IPS-15b (cell line): ENCODE data around the gene OR4K15.
"Not testable (repeated sequence)": the region's sequence is repeated elsewhere in the genome, so short reads cannot be mapped to it uniquely, and the experiment has no call there.

Experiments
- H3K27me3 ChIP-seq: one replicate; pipeline ENCODE4 v1.6.1; 2013; ENCODE audit warnings: low read length; ENCODE audit not compliant: control insufficient read depth, insufficient read depth
- H3K36me3 ChIP-seq: one replicate; pipeline ENCODE4 v1.6.1; 2013; ENCODE audit warnings: low read length; ENCODE audit not compliant: control insufficient read depth, insufficient read depth
- H3K4me1 ChIP-seq: one replicate; pipeline ENCODE4 v1.6.1; 2013; ENCODE audit warnings: mild to moderate bottlenecking, low read length; ENCODE audit not compliant: control insufficient read depth, insufficient read depth
- H3K4me3 ChIP-seq: one replicate; pipeline ENCODE4 v1.5.1; 2013; ENCODE audit warnings: low read depth, low read length
- H3K9ac ChIP-seq: one replicate; pipeline ENCODE4 v1.6.1; 2013; ENCODE audit warnings: low read depth, mild to moderate bottlenecking, low read length
- H3K9me3 ChIP-seq: one replicate; pipeline ENCODE4 v1.6.1; 2013; ENCODE audit warnings: mild to moderate bottlenecking, low read length; ENCODE audit not compliant: control insufficient read depth, insufficient read depth

Gene OR4K15, protein sequence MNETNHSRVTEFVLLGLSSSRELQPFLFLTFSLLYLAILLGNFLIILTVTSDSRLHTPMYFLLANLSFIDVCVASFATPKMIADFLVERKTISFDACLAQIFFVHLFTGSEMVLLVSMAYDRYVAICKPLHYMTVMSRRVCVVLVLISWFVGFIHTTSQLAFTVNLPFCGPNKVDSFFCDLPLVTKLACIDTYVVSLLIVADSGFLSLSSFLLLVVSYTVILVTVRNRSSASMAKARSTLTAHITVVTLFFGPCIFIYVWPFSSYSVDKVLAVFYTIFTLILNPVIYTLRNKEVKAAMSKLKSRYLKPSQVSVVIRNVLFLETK

DNA sequence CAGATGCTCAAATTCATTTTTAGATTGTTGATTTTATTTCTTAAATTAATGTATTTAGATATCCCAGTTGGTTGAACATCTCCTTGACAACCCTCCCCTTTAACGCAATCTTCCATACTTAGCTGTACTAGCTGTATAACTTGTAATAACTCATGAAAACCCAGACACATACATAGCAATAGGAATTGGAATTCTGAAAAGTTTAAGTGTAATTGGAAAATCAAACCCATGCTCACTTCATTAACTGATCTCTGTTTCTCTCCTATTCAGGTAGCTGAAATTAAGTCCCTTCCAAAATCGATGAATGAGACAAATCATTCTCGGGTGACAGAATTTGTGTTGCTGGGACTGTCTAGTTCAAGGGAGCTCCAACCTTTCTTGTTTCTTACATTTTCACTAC lies at the start of gene OR4K15:
TSS of gene OR4K15 (plus strand) at position 301 of the 400 bp plus-strand sequence. CDS start at position 301, 0 bp downstream.
- H3K27me3 ChIP-seq: no peaks in the 10 kb centered on the region
- H3K9ac ChIP-seq: no peak within 1 kb of the TSS
- no peaks in the 10 kb centered on the region for H3K4me1 ChIP-seq
- H3K36me3 ChIP-seq: no peaks in the 10 kb centered on the region
- no peak within 1 kb of the TSS for H3K4me3 ChIP-seq
- peaks cover 7% of the 10 kb centered on the region for H3K9me3 ChIP-seq

DNA sequence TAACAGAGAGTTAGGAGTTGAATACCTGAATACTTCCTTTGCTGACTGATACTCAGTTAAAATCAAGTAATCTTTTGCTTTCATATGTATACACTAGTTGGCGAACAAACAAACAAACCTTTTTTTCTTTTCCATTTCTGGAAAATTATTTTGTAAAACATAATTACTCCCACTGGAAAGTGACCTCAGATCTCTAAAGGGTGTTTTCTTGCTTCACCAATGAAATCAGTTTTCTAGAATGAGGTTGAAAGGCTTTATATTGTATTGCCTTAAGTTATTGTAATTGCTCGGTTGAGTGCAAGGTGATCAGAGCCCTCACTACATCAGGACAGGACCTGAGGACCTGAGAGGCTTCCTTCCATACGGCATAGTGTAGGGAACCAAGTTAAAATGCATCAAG lies 44.8 kb upstream of the OR4K15 start, which contains the start of gene OR4K1:
TSS of gene OR4K1 (plus strand) at position 301 of the 400 bp plus-strand sequence. CDS start 4,750 bp downstream, outside the sequence.
- H3K27me3 ChIP-seq: no peaks in the 10 kb centered on the region
- no peaks in the 10 kb centered on the region for H3K36me3 ChIP-seq
- no peaks in the 10 kb centered on the region for H3K4me1 ChIP-seq
- no peak within 1 kb of the TSS for H3K4me3 ChIP-seq
- H3K9me3 ChIP-seq: peaks cover 36% of the 10 kb centered on the region
- H3K9ac ChIP-seq: no peak within 1 kb of the TSS

DNA sequence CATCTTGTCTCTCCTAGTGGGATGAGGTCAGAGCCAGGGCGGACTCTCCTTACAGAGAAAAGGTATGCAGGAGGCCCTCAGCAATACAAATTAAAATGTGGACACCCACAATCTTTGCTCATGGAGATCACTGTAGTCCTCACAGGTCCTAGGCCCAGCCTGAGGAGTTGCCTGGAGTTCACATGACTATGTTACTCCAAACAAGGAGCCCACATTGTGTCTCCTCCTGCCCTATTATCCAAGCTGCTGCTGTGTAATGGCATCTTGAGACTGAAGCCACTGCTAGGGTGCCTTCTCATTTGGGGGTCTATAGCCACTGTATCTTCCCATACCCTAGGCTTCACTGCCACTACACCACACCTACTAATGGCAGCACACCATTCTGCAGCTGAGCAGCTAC lies 33.7 kb upstream of the OR4K15 start:
- H3K9me3 ChIP-seq: peaks cover 20% of the 10 kb centered on the region
- no peak overlapping the region for H3K4me3 ChIP-seq
- no peaks in the 10 kb centered on the region for H3K36me3 ChIP-seq
- H3K4me1 ChIP-seq: no peaks in the 10 kb centered on the region
- no peak overlapping the region for H3K9ac ChIP-seq
- no peaks in the 10 kb centered on the region for H3K27me3 ChIP-seq

DNA sequence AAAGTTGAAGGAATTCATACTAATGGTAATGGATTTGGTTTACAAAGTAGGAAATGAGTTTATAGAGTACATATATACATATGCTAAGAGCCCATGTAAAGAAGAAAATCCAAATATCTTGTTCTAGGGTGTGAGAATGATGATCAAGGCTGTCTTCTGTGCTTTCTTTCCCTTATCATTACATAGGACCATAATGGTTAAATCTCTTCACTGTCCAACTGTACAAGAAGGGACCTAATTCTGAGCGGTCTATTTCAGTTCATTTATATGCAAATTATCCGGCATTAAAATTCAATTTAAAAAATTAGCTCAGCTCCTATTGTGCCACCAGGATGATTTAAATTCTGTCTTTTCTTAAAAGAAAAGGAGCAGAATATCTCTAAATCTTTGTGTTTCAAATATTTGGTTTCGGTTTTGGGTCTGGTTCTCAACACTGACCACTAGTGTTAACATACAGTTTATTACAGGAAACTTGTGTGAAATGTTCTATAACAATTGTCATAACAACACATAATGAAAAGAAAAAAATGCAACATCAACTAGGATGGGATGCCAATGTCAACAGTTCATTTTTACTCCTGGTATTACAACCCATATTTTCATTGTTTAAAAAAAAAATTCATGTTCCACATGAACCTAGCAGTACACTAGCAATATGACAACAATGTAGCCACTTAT lies 27.8 kb upstream of the OR4K15 start:
- H3K4me3 ChIP-seq: no peak overlapping the region
- H3K9me3 ChIP-seq: peaks cover 15% of the 10 kb centered on the region
- no peaks in the 10 kb centered on the region for H3K27me3 ChIP-seq
- no peak overlapping the region for H3K9ac ChIP-seq
- H3K4me1 ChIP-seq: no peaks in the 10 kb centered on the region
- no peaks in the 10 kb centered on the region for H3K36me3 ChIP-seq

DNA sequence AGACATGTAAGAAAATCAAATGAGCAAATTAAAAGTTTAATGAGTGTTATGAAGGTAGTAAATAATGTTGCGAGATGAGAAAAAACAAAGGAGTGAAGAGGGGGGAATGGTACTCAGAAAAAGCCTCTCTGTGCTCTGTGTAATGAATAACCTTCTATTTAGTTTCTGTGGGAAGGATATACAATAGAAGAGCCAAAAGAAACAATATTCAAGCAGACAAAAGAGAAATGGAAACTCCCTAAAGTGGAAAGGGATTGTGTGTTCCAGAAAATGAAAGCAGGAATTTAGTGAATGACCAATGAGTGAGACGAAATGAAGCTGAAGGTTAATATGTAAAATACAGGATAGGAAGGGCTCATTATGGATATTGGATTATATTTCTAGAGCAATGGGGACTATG lies 26.2 kb upstream of the OR4K15 start:
- Histone ChIP-seq H3K4me3 (no peak overlapping the region), H3K9me3 (peaks cover 13% of the 10 kb centered on the region), H3K4me1 (no peaks in the 10 kb centered on the region)

DNA sequence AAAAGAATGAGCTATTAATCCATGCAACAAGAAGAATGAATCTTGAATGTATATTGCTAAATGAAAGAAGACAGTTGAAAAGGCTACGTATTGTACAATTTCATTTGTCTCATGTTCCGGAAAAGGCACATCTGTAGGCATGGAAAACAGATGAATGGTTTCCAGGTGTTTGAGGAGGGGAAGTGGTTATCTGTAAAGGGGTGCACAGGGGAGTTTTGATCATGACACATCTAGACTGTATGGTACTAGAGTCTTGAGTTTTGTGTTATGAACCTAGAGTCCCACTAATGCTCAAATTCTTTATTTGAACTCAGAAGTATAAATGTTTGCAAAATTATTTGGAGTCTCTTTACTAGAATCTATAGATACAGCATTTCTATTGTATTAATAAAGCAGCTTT lies 5.7 kb upstream of the OR4K15 start:
- H3K9ac ChIP-seq, H3K4me1 ChIP-seq, H3K27me3 ChIP-seq, H3K4me3 ChIP-seq, H3K36me3 ChIP-seq, H3K9me3 ChIP-seq: not testable (repeated sequence)

More for the DNA sequence above, 26.2 kb upstream of the OR4K15 start:
- Histone ChIP-seq H3K36me3 (no peaks in the 10 kb centered on the region), H3K9ac (no peak overlapping the region), H3K27me3 (no peaks in the 10 kb centered on the region)

DNA sequence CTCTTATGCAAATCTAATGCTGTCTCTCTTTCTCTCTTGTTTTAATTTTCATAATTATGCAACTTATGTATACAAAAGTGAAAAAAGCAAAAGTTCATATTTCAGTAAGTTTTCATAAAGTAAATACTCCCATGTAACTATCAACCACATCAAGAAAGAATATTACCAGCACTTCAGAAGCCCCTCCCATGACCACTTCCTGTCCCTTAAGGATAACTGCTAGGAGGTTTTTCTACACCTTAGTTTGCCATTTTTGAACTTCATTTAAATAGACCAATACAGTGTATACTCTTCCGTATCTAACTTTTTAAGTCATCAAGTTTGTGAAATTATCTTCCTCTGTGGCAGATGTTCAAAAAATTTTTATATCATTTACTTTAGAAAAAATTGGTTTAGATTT lies 547 bp upstream of the OR4K15 start:
- no peak overlapping the region for H3K9ac ChIP-seq
- H3K9me3 ChIP-seq: peaks cover 7% of the 10 kb centered on the region
- no peak overlapping the region for H3K4me3 ChIP-seq

DNA sequence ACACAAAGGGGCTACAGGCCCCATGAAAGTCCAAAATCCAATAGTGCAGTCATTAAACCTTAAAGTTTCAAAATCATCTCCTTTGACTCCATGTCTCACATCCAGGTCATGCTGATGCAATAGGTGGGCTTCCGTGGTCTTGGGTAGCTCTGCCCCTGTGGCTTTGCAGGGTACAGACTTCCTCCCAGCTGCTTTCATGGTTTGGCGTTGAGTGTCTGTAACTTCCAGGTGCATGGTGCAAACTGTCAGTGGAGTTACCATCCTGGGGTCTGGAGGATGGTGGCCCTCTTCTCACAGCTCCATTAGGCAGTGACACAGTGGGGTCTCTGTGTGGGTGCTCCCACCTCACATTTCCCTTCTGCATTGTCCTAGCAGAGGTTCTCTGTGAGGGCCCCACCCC lies 18.0 kb downstream of the OR4K15 start:
- H3K9ac ChIP-seq: no peak overlapping the region
- H3K9me3 ChIP-seq: peaks cover 12% of the 10 kb centered on the region
- H3K36me3 ChIP-seq: no peaks in the 10 kb centered on the region
- H3K4me1 ChIP-seq: no peaks in the 10 kb centered on the region
- H3K27me3 ChIP-seq: no peaks in the 10 kb centered on the region
- no peak overlapping the region for H3K4me3 ChIP-seq

More for the DNA sequence above, 547 bp upstream of the OR4K15 start:
- no peaks in the 10 kb centered on the region for H3K4me1 ChIP-seq
- H3K27me3 ChIP-seq: no peaks in the 10 kb centered on the region
- no peaks in the 10 kb centered on the region for H3K36me3 ChIP-seq

DNA sequence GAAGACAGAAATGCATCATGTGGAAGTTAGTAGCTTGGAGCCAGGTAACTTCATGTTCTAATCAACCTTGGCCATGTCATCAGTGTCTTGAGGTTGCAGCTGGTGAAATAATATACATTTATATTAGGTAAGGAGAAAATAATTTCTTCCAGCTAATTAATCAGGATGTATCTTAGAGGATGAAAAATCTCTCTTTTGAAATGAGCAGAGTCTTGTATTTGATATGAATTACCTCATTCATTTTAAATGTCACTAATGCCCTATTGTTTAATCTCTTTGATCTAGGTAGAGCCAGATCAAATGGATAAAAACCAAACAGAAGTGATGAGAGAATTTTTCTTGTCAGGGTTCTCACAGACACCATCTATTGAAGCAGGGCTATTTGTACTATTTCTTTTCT lies 26.5 kb downstream of the OR4K15 start, which contains the start of gene OR4Q2:
TSS of gene OR4Q2 (plus strand) at position 301 of the 400 bp plus-strand sequence.
- no peaks in the 10 kb centered on the region for H3K4me1 ChIP-seq
- H3K36me3 ChIP-seq: no peaks in the 10 kb centered on the region
- H3K27me3 ChIP-seq: no peaks in the 10 kb centered on the region
- peaks cover 6% of the 10 kb centered on the region for H3K9me3 ChIP-seq
- no peak within 1 kb of the TSS for H3K4me3 ChIP-seq
- H3K9ac ChIP-seq: no peak within 1 kb of the TSS

DNA sequence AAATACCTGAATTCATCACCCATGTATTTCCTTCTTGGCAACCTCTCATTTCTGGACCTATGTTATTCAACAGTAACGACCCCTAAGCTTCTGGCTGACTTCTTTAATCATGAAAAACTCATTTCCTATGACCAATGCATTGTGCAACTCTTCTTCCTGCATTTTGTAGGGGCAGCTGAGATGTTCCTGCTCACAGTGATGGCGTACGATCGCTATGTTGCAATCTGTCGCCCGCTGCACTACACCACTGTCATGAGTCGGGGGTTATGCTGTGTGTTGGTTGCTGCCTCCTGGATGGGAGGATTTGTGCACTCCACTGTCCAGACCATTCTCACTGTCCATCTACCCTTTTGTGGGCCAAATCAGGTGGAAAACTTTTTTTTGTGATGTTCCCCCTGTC lies 26.9 kb downstream of the OR4K15 start:
- Histone ChIP-seq H3K27me3 (no peaks in the 10 kb centered on the region), H3K4me3 (no peak overlapping the region), H3K9me3 (peaks cover 7% of the 10 kb centered on the region), H3K4me1 (no peaks in the 10 kb centered on the region), H3K36me3 (no peaks in the 10 kb centered on the region), H3K9ac (no peak overlapping the region)

DNA sequence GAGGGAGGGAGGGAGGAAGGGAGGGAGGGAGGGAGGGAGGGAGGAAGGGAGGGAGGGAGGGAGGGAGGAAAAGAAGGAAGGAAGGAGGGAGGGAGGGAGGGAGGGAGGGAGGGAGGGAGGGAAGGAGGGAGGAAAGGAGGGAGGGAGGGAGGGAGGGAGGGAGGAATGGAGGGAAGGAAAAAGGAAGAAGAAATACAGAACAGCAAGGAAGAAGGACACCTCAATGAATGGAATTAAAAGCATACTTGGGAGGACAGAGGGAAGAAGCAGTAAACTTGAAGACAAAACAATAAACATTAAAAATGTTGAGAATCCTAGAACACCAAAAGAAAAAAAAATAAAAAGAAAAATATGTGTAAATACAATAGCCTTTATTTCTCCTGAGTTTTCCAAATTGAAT lies 32.8 kb downstream of the OR4K15 start:
- no peaks in the 10 kb centered on the region for H3K4me1 ChIP-seq
- no peak overlapping the region for H3K4me3 ChIP-seq
- H3K9me3 ChIP-seq: peaks cover 7% of the 10 kb centered on the region
- no peaks in the 10 kb centered on the region for H3K27me3 ChIP-seq
- H3K9ac ChIP-seq: no peak overlapping the region
- H3K36me3 ChIP-seq: no peaks in the 10 kb centered on the region
